Duodenal mucosa (tissue), 2 donors: ENCODE measurements around the gene EDN3.

Source experiments
- H3K27ac ChIP-seq: one replicate; pipeline ENCODE4 v1.7.0; 2013; ENCODE audit warnings: low read depth, low read length
- H3K27me3 ChIP-seq, 2 donors: one replicate each; pipeline ENCODE4 v1.7.0; 2013; ENCODE audit warnings: low read length in 2 of 2, control low read depth in 1 of 2; ENCODE audit not compliant: insufficient read depth in 2 of 2, control insufficient read depth in 1 of 2
- H3K36me3 ChIP-seq, 2 donors: one replicate each; pipeline ENCODE4 v1.7.0; 2013; ENCODE audit warnings: low read length in 2 of 2, control low read depth in 1 of 2; ENCODE audit not compliant: insufficient read depth in 2 of 2, control insufficient read depth in 1 of 2
- H3K4me1 ChIP-seq, 2 donors: one replicate each; pipeline ENCODE4 v1.7.0; 2013; ENCODE audit warnings: low read length in 2 of 2, control low read depth in 1 of 2; ENCODE audit not compliant: insufficient read depth in 2 of 2, control insufficient read depth in 1 of 2
- H3K4me3 ChIP-seq, 2 donors: one replicate each; pipeline ENCODE4 v1.7.0; 2013; ENCODE audit warnings: low read length in 2 of 2, low read depth in 1 of 2
- H3K9ac ChIP-seq, 2 donors: one replicate each; pipeline ENCODE4 v1.7.0; 2013; ENCODE audit warnings: low read length in 2 of 2, low read depth in 1 of 2
- H3K9me3 ChIP-seq, 2 donors: one replicate each; pipeline ENCODE4 v1.7.0; 2013; ENCODE audit warnings: low read length in 2 of 2, control low read depth in 1 of 2; ENCODE audit not compliant: control insufficient read depth in 1 of 2

EDN3 gene

GRCh38 chr20:59300333-59301081 lies at the start of gene EDN3:
Gene EDN3 (plus strand): TSS chr20:59300611. CDS start chr20:59300813, 202 bp downstream.
- Histone ChIP-seq H3K27me3 (peaks cover 5% of the 10 kb centered on the region in 2 donors), H3K9me3 (no peaks in the 10 kb centered on the region), H3K9ac (peak within 1 kb of the TSS; percentile 30 to 53), H3K4me3 (peak within 1 kb of the TSS; percentile 62 to 64), H3K27ac (no peak within 1 kb of the TSS), H3K4me1 (peaks cover 9 to 14% of the 10 kb centered on the region in 2 donors), H3K36me3 (no peaks in the 10 kb centered on the region)

- no peaks in the 10 kb centered on the region for H3K36me3 ChIP-seq
- peaks cover 3 to 9% of the 10 kb centered on the region in 2 donors for H3K27me3 ChIP-seq
Measured at GRCh38 chr20:59253325-59253724, 47.1 kb upstream of the EDN3 start.

GRCh38 chr20:59253779-59254319 lies 46.6 kb upstream of the EDN3 start:
- Histone ChIP-seq H3K27ac (no peak overlapping the region), H3K27me3 (peaks cover 3 to 9% of the 10 kb centered on the region in 2 donors), H3K9me3 (no peaks in the 10 kb centered on the region)

More at GRCh38 chr20:59253325-59253724, 47.1 kb upstream of the EDN3 start:
- Histone ChIP-seq H3K9ac (no peak overlapping the region), H3K27ac (no peak overlapping the region), H3K4me3 (no peak overlapping the region), H3K9me3 (no peaks in the 10 kb centered on the region), H3K4me1 (no peaks in the 10 kb centered on the region)

DNA sequence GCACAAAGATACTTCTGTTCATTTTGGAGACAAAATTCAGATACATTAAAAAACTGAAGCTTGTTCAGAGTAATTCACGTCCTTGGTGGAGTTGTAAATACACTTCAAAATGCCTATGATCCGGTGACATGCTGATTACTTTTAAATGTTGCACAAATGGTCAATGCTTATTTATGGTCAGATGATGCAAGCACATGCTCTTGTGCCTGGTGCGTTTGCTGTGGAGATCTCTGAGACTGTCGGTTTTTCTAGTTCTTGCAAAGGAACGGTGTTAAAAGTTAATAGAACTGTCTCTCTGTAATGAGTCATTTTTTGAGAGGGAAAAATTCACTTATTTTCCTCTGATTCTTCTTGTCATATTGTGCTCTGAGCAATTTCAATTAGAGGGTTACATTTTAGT lies 45.2 kb upstream of the EDN3 start:
- H3K27me3 ChIP-seq = peaks cover 0 to 9% of the 10 kb centered on the region in 2 donors
- H3K4me3 ChIP-seq = no peak overlapping the region
- no peak overlapping the region for H3K9ac ChIP-seq
- H3K36me3 ChIP-seq = no peaks in the 10 kb centered on the region
- no peaks in the 10 kb centered on the region for H3K4me1 ChIP-seq
- no peaks in the 10 kb centered on the region for H3K9me3 ChIP-seq
- H3K27ac ChIP-seq = no peak overlapping the region

More at GRCh38 chr20:59253779-59254319, 46.6 kb upstream of the EDN3 start:
- H3K9ac ChIP-seq = no peak overlapping the region
- no peaks in the 10 kb centered on the region for H3K4me1 ChIP-seq
- no peaks in the 10 kb centered on the region for H3K36me3 ChIP-seq
- H3K4me3 ChIP-seq = no peak overlapping the region

DNA sequence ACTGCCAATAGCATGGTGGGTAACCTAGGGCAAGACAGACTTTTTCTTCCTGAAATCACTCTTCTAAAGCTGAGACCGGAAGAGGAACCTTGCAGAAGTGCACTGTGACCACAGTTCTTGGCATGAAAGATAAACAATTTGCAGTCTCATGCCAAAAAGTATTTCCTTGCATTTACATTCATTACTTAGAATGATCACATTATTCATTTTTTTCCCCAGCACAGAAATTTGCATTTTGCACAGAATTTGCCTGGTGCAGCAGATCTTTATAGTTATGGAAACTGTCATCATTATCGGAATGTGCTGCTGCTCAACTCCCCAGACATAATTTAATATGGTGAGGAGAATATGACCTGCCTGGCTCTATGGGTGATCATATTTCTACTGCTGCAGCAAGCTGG lies 42.2 kb upstream of the EDN3 start:
- no peak overlapping the region for H3K27ac ChIP-seq
- no peak overlapping the region for H3K9ac ChIP-seq
- H3K36me3 ChIP-seq = no peaks in the 10 kb centered on the region
- no peaks in the 10 kb centered on the region for H3K4me1 ChIP-seq
- H3K4me3 ChIP-seq = no peak overlapping the region
- no peaks in the 10 kb centered on the region for H3K9me3 ChIP-seq
- peaks cover 6 to 9% of the 10 kb centered on the region in 2 donors for H3K27me3 ChIP-seq

GRCh38 chr20:59259946-59260345 lies 40.5 kb upstream of the EDN3 start:
- Histone ChIP-seq H3K4me1 (no peaks in the 10 kb centered on the region), H3K27ac (no peak overlapping the region), H3K9me3 (no peaks in the 10 kb centered on the region), H3K9ac (no peak overlapping the region), H3K4me3 (no peak overlapping the region), H3K27me3 (peaks cover 7 to 11% of the 10 kb centered on the region in 2 donors), H3K36me3 (no peaks in the 10 kb centered on the region)

DNA sequence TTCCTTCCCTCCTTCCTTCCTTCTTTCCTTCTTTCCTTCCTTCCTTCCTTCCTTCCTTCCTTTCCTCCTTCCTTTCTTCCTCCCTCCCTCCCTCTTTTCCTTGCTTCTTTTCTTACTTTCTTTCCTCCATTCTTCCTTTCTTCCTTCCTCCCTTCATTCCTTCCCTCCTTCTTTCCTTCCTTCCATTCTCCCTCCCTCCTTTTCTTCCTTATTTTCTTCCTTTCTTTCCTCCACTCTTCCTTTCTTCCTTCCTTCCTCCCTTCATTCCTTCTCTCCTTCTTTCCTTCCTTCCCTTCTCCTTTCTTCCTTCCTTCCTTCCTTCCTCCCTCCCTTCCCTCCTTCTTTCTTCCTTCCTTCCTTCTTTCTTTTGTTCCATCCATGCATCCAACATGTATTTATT lies 35.1 kb upstream of the EDN3 start:
- Histone ChIP-seq H3K4me1 (no peaks in the 10 kb centered on the region), H3K9ac (no peak overlapping the region), H3K27ac (no peak overlapping the region), H3K27me3 (peaks cover 7 to 19% of the 10 kb centered on the region in 2 donors), H3K36me3 (no peaks in the 10 kb centered on the region), H3K9me3 (no peaks in the 10 kb centered on the region), H3K4me3 (no peak overlapping the region)

GRCh38 chr20:59268870-59269269 lies 31.5 kb upstream of the EDN3 start:
- Histone ChIP-seq H3K4me1 (no peaks in the 10 kb centered on the region), H3K27me3 (peaks cover 10 to 17% of the 10 kb centered on the region in 2 donors), H3K36me3 (no peaks in the 10 kb centered on the region), H3K27ac (no peak overlapping the region), H3K4me3 (no peak overlapping the region), H3K9me3 (no peaks in the 10 kb centered on the region), H3K9ac (no peak overlapping the region)

DNA sequence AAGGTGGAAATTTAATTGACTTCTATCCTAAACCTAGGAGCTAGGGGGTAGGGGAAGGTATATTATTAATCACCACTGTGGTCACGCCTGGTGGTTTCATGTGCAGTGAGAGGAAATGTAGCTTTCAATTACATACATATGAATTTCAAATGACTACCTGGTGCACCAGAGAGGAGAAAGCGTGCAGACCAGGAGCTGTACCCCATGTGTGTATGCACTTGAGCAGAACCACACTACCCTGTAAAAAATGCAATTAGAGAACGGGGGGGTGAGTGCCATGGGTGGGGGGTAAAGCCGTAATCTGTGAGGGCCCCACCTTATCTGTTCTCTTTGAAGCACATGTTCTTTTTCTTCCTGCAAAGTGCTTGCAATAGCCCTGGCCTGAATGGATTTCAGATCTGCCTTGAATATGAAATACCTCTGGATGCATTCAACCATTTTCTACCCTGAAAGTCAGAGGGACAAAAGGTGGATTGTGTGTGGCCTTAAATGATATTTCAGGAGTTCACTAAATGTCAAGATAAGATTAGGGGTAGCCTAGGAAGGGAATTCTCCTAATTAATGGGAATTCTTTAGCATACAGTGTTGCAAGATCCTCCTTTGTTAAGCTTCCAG lies 30.9 kb upstream of the EDN3 start:
- H3K36me3 ChIP-seq = no peaks in the 10 kb centered on the region
- peaks cover 6 to 20% of the 10 kb centered on the region in 2 donors for H3K27me3 ChIP-seq
- H3K9me3 ChIP-seq = no peaks in the 10 kb centered on the region
- no peaks in the 10 kb centered on the region for H3K4me1 ChIP-seq
- no peak overlapping the region for H3K4me3 ChIP-seq
- H3K27ac ChIP-seq = no peak overlapping the region
- no peak overlapping the region for H3K9ac ChIP-seq

- no peaks in the 10 kb centered on the region for H3K36me3 ChIP-seq
- peaks cover 8 to 11% of the 10 kb centered on the region in 2 donors for H3K27me3 ChIP-seq
- no peaks in the 10 kb centered on the region for H3K4me1 ChIP-seq
- H3K9me3 ChIP-seq = no peaks in the 10 kb centered on the region
- H3K9ac ChIP-seq = no peak overlapping the region
- no peak overlapping the region for H3K27ac ChIP-seq
- H3K4me3 ChIP-seq = no peak overlapping the region
Measured at GRCh38 chr20:59270380-59270779, 30.0 kb upstream of the EDN3 start.
